ENCODE data around the gene C2CD5. TPM values are rescaled to one million over a fixed set of nuclear protein-coding genes. Genes with fewer than 3 reads are reported as not detected.

Gene C2CD5
- total RNA-seq, 1 experiment from 2014 or later, result 15.9 TPM

Other genes starting within 250 kb of the C2CD5 start
- 0.13 TPM for gene ST8SIA1, start 209.8 kb downstream of the C2CD5 start, total RNA-seq (2021; ENCODE audit: unreplicated experiment)
- gene ETNK1, start 80.6 kb upstream of the C2CD5 start, total RNA-seq (2021; ENCODE audit: unreplicated experiment), result 43.1 TPM